Measurements from ENCODE around the gene ACP7.

ACP7 gene

DNA sequence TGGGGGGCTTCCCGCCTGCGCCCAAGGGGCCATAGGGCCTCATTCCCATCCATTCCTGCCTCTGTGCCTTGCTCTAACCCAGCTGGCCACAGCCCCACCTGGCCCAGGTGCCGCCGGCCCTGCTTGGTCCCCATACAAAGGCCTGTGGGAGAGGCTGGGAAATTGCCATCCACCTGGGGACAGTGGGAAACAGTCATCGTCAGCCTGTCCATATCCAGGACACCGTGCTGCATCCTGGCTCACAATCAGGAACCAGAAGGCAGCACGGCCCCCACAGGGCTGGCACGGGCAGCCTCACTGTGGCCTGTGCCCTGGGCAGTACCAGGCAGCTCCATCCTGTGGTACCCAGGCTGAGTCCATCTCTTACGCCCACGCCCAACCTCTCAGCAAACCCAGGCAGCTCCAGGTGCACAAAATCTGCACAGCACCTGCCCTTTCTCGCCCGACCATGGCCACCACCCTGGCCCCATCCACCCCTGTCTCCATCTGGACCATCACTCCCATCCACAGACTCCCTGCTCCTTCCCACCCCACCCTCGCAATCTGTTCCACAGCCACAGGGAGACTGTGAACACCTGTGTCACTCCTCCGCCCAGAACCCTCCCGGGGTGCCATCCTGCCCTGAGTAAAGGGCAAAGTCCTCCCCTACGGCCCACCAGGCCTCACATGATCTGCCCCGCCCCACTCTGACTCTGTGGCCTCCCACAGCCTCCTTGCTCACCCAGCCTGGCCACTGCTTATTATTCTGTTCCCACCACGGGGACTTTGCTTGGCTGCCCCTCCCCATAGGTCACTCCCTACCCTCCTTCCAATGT is 30.7 kb upstream of the ACP7 start:
- Histone ChIP-seq H3K4me3 (ENCODE audit: low read length) (no peak overlapping the region), H3K36me3 (ENCODE audit: control insufficient read depth, low read length) (no peaks in the 10 kb centered on the region), H3K9me2 (replicated peaks; ENCODE audit: control insufficient read depth, low read length) (no peaks in the 10 kb centered on the region), H3K79me2 (ENCODE audit: control insufficient read depth, low read length) (no peaks in the 10 kb centered on the region), H3F3A (ENCODE audit: control insufficient read depth, insufficient read depth) (no peaks in the 10 kb centered on the region), H3K27ac (ENCODE audit: low read depth, low read length) (no peak overlapping the region), H3K4me2 (ENCODE audit: low read length) (no peak overlapping the region), H4K20me1 (ENCODE audit: control insufficient read depth, insufficient read depth, low read depth, low read length) (no peaks in the 10 kb centered on the region), H3K4me1 (ENCODE audit: control insufficient read depth, low read length) (no peaks in the 10 kb centered on the region), H3K27me3 (ENCODE audit: control insufficient read depth, low read length) (no peaks in the 10 kb centered on the region), H3K9me3 (ENCODE audit: control insufficient read depth, insufficient read depth, low read length) (no peaks in the 10 kb centered on the region)
- TF ChIP-seq, protein P1, sequence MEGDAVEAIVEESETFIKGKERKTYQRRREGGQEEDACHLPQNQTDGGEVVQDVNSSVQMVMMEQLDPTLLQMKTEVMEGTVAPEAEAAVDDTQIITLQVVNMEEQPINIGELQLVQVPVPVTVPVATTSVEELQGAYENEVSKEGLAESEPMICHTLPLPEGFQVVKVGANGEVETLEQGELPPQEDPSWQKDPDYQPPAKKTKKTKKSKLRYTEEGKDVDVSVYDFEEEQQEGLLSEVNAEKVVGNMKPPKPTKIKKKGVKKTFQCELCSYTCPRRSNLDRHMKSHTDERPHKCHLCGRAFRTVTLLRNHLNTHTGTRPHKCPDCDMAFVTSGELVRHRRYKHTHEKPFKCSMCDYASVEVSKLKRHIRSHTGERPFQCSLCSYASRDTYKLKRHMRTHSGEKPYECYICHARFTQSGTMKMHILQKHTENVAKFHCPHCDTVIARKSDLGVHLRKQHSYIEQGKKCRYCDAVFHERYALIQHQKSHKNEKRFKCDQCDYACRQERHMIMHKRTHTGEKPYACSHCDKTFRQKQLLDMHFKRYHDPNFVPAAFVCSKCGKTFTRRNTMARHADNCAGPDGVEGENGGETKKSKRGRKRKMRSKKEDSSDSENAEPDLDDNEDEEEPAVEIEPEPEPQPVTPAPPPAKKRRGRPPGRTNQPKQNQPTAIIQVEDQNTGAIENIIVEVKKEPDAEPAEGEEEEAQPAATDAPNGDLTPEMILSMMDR (IDR thresholded peaks at IDR 0.05; ENCODE audit: low read depth, low read length, poor library complexity, severe bottlenecking) = no peak
- TF ChIP-seq EZH2phosphoT487 (IDR thresholded peaks at IDR 0.05; ENCODE audit: borderline replicate concordance, low read length) = no peak

DNA sequence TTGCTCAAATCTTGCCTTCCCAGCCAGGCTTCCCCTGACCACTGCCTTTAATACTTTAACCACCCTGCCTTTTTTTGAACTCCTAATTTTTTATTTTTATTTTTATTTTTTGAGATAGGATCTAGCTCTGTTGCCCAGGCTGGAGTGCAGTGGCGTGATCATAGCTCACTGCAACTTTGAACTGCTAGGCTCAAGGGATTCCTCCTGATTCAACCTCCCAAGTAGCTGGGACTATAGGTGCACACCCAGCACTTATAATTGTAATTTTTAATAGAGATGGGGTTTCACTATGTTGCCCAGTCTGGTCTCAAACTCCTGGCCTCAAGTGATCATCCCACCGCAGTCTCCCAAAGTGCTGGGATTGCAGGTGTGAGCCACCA is 30.1 kb upstream of the ACP7 start:
- no peaks in the 10 kb centered on the region for H3K9me2 ChIP-seq (replicated peaks; ENCODE audit: control insufficient read depth, low read length)
- no peak overlapping the region for H3K4me2 ChIP-seq (ENCODE audit: low read length)
- no peaks in the 10 kb centered on the region for H4K20me1 ChIP-seq (ENCODE audit: control insufficient read depth, insufficient read depth, low read depth, low read length)
- H3K36me3 ChIP-seq (ENCODE audit: control insufficient read depth, low read length) = no peaks in the 10 kb centered on the region
- no peaks in the 10 kb centered on the region for H3K4me1 ChIP-seq (ENCODE audit: control insufficient read depth, low read length)
- no peak overlapping the region for H3K27ac ChIP-seq (ENCODE audit: low read depth, low read length)
- no peaks in the 10 kb centered on the region for H3K27me3 ChIP-seq (ENCODE audit: control insufficient read depth, low read length)
- no peaks in the 10 kb centered on the region for H3F3A ChIP-seq (ENCODE audit: control insufficient read depth, insufficient read depth)
- no peaks in the 10 kb centered on the region for H3K9me3 ChIP-seq (ENCODE audit: control insufficient read depth, insufficient read depth, low read length)
- no peaks in the 10 kb centered on the region for H3K79me2 ChIP-seq (ENCODE audit: control insufficient read depth, low read length)
- TF ChIP-seq EZH2phosphoT487 (IDR thresholded peaks at IDR 0.05; ENCODE audit: borderline replicate concordance, low read length) = no peak
- TF ChIP-seq, protein P1 (IDR thresholded peaks at IDR 0.05; ENCODE audit: low read depth, low read length, poor library complexity, severe bottlenecking) = no peak
- H3K4me3 ChIP-seq (ENCODE audit: low read length) = no peak overlapping the region

DNA sequence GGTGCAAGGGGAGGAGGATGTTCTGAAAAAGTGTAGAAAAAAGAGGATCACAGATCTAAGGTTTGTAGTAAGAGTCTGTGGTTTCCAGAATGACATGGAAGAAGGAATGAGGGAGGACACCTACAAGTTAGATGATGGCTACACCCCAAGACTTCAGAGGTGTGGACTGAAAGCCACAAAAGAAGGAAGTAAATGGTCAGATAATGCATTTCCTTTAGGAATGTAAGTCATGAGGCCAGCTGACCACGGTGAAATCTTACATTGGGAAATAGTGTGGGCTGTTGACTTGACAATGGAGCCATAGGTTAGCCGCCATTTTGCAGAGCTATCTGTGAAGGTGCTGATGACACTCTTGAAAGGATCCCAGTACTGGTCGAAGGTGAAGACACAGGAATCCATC is 26.6 kb upstream of the ACP7 start:
- Histone ChIP-seq H3K27me3 (ENCODE audit: control insufficient read depth, low read length) (no peaks in the 10 kb centered on the region), H3K4me2 (ENCODE audit: low read length) (no peak overlapping the region), H3F3A (ENCODE audit: control insufficient read depth, insufficient read depth) (no peaks in the 10 kb centered on the region), H3K4me1 (ENCODE audit: control insufficient read depth, low read length) (no peaks in the 10 kb centered on the region), H3K9me2 (replicated peaks; ENCODE audit: control insufficient read depth, low read length) (no peaks in the 10 kb centered on the region), H3K9me3 (ENCODE audit: control insufficient read depth, insufficient read depth, low read length) (no peaks in the 10 kb centered on the region), H3K79me2 (ENCODE audit: control insufficient read depth, low read length) (no peaks in the 10 kb centered on the region), H3K4me3 (ENCODE audit: low read length) (no peak overlapping the region), H3K27ac (ENCODE audit: low read depth, low read length) (no peak overlapping the region), H3K36me3 (ENCODE audit: control insufficient read depth, low read length) (no peaks in the 10 kb centered on the region), H4K20me1 (ENCODE audit: control insufficient read depth, insufficient read depth, low read depth, low read length) (no peaks in the 10 kb centered on the region)
- TF ChIP-seq, protein P1 (IDR thresholded peaks at IDR 0.05; ENCODE audit: low read depth, low read length, poor library complexity, severe bottlenecking) = no peak
- no peak for TF ChIP-seq EZH2phosphoT487 (IDR thresholded peaks at IDR 0.05; ENCODE audit: borderline replicate concordance, low read length)
